Liver (tissue), 9 donors: Measurements from ENCODE around the gene XIAP. TPM values are rescaled to one million over a fixed set of nuclear protein-coding genes. Genes with fewer than 3 reads are reported as not detected.
"Not testable (repeated sequence)": the region's sequence is repeated elsewhere in the genome, so short reads cannot be mapped to it uniquely, and the experiment has no call there.

Source experiments
- DNase-seq: peaks from one replicate; pipeline ENCODE4 v3.0.0-alpha.2; 2017; ENCODE audit warnings: low spot score
- H3K27ac ChIP-seq, 2 donors: one replicate each; pipeline ENCODE4 v1.7.0; 2013; ENCODE audit warnings: inconsistent platforms in 2 of 2, low read length in 2 of 2, control low read depth in 1 of 2, low read depth in 1 of 2, mild to moderate bottlenecking in 1 of 2
- H3K27me3 ChIP-seq, 4 donors: one replicate each; pipeline versions ENCODE4 v1.6.1 to v1.7.0; 2013; ENCODE audit warnings: low read length in 3 of 4, inconsistent platforms in 1 of 4, mild to moderate bottlenecking in 1 of 4, moderate library complexity in 1 of 4; ENCODE audit not compliant: control insufficient read depth in 4 of 4, insufficient read depth in 4 of 4
- H3K36me3 ChIP-seq, 4 donors: one replicate each; pipeline versions ENCODE4 v1.6.1 to v1.7.0; 2013; ENCODE audit warnings: low read length in 3 of 4, mild to moderate bottlenecking in 3 of 4, low read depth in 1 of 4, moderate library complexity in 1 of 4; ENCODE audit not compliant: control insufficient read depth in 4 of 4, insufficient read depth in 3 of 4
- H3K4me1 ChIP-seq, 4 donors: one replicate each; pipeline versions ENCODE4 v1.6.1 to v1.7.0; 2013; ENCODE audit warnings: low read length in 3 of 4, mild to moderate bottlenecking in 3 of 4, moderate library complexity in 1 of 4; ENCODE audit not compliant: control insufficient read depth in 4 of 4, insufficient read depth in 4 of 4
- H3K4me3 ChIP-seq, 3 donors: one replicate each; pipeline versions ENCODE4 v1.6.1 to v1.7.0; 2013; ENCODE audit warnings: low read length in 3 of 3, control low read depth in 1 of 3, low read depth in 1 of 3, mild to moderate bottlenecking in 1 of 3
- H3K9ac ChIP-seq, 2 donors: one replicate each; pipeline ENCODE4 v1.7.0; 2013; ENCODE audit warnings: low read length in 2 of 2, mild to moderate bottlenecking in 2 of 2, moderate library complexity in 2 of 2, control low read depth in 1 of 2, low read depth in 1 of 2
- H3K9me3 ChIP-seq, 4 donors: one replicate each; pipeline versions ENCODE4 v1.6.1 to v1.7.0; 2013; ENCODE audit warnings: low read length in 3 of 4; ENCODE audit not compliant: control insufficient read depth in 4 of 4
- EGR1 ChIP-seq, 2 donors: IDR thresholded peaks; 2 replicates each; pipeline ENCODE4 v1.6.1; 2016 to 2018; ENCODE audit warnings: antibody characterized with exemption in 2 of 2, low read depth in 2 of 2
- FOXA1 ChIP-seq: IDR thresholded peaks from 2 replicates; pipeline ENCODE4 v1.6.1; 2016; ENCODE audit warnings: antibody characterized with exemption
- GABPA ChIP-seq, 2 donors: IDR thresholded peaks in 1 of 2; conservative IDR thresholded peaks in 1 of 2; 2 replicates each; pipeline ENCODE4 v1.6.1; 2016; ENCODE audit warnings: antibody characterized with exemption in 2 of 2, mild to moderate bottlenecking in 1 of 2, moderate library complexity in 1 of 2
- HNF4G ChIP-seq: IDR thresholded peaks from 2 replicates; pipeline ENCODE4 v1.6.1; 2016; ENCODE audit warnings: antibody characterized with exemption
- RXRA ChIP-seq, 2 donors: IDR thresholded peaks; 2 replicates each; pipeline ENCODE4 v1.6.1; 2017 to 2018; ENCODE audit warnings: antibody characterized with exemption in 2 of 2, mild to moderate bottlenecking in 1 of 2
- SP1 ChIP-seq: IDR thresholded peaks from 2 replicates; pipeline ENCODE4 v1.6.1; 2018; ENCODE audit warnings: antibody characterized with exemption, mild to moderate bottlenecking
- TAF1 ChIP-seq: conservative IDR thresholded peaks from 2 replicates; pipeline ENCODE4 v1.6.1; 2016; ENCODE audit warnings: antibody characterized with exemption, mild to moderate bottlenecking
- YY1 ChIP-seq: IDR thresholded peaks from 2 replicates; pipeline ENCODE4 v1.6.1; 2016; ENCODE audit warnings: antibody characterized with exemption, mild to moderate bottlenecking
- WGBS: extraction: QIAGEN DNeasy Blood & Tissue Kit; methylation state at CpG from one replicate; pipeline ENCODE4 v1.1.7; 2013; 5-methylcytosine and 5-hydroxymethylcytosine counted together
- polyA plus RNA-seq, 2 donors: library from polyadenylated mRNA; stranded (reverse) in 1 of 2; unstranded in 1 of 2; fragments of 200-250 nt in 1 of 2; fragments of >200 nt in 1 of 2; fragmentation: Nextera tagmentation in 1 of 2; extraction: Ambion mirVana in 1 of 2; gene quantifications; one replicate each; pipeline versions ENCODE4 v1.2.1 to v1.2.3, GENCODE V29; 2013 to 2015
- total RNA-seq, 2 donors: library from RNA; depleted of rRNA; stranded (reverse); fragments of >200 nt; gene quantifications; one replicate each; pipeline ENCODE4 v1.2.3, GENCODE V29; 2014
- TF ChIP-seq, protein P1 (sequence below): IDR thresholded peaks from 2 replicates; pipeline ENCODE4 v1.6.1; 2016; ENCODE audit warnings: antibody characterized with exemption
- TF ChIP-seq, protein P2 (sequence below): IDR thresholded peaks from 2 replicates; pipeline ENCODE4 v1.6.1; 2016; ENCODE audit warnings: antibody characterized with exemption
- TF ChIP-seq, protein P3 (sequence below): IDR thresholded peaks from 2 replicates; pipeline ENCODE4 v1.6.1; 2016; ENCODE audit warnings: antibody characterized with exemption
- donor health status: healthy.
- donor health status: healthy.
- donor health status: healthy.
- donor health status: healthy.
- donor health status: healthy.

The XIAP gene
- 10 to 100 TPM; 22.0 to 22.8 TPM for total RNA-seq
- 1 to 10 TPM; 7.8 to 9.1 TPM for polyA plus RNA-seq

DNA sequence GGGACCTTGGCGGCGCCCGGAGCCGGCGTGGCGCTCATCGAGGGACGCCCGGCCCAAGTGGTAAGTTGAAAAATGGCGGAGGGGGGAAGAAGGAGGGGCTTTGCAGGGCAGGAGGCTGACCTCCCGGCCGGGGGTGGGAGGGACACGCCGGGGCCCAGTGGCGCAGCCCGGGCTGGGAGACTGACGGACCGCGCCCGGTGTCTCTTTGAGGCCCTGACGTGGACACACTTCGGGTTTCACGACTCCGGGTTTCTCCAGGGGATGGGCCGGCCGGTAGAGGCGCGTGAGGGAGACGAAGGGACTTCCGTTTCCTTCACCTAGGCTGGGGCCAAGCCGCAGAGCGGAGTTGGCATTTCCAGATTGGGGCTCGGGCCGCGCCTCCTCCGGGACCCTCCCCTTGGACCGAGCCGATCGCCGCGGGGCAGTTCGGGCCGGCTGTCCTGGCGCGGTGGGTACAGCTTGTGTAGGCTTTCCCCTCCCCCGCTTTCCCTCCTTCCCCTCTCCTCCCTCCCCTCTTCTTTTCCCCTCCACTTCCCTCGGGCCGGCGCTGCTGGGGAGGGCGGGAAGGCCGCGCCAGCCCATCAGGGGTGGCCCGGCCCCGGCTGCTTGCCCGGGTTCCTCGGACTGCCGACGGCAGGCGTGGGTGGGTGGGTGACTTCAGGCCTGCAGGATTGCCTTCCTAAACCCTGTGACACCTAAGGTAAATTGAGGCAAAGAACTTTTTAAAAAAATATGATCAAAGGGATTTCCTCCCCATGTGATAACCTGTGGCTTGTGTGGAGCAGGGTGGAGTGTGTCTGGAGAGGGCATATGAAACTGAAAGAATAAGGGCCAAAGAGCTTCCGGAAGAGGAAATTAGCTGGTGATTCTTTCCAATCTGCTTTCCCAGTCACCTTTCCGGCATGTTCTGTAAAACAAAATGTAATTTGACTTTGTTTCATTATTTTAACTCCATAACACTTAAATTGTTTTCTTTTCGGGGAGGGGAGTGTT is at the start of gene XIAP:
TSS of gene XIAP (plus strand) at position 208 of the 993 bp plus-strand sequence. CDS start 25,610 bp downstream, outside the sequence.
- Histone ChIP-seq H3K9ac (peak within 1 kb of the TSS; percentile 47 to 97), H3K9me3 (no peaks in the 10 kb centered on the region), H3K4me1 (peaks cover 0 to 8% (median 4%) of the 10 kb centered on the region in 4 donors), H3K4me3 (peak within 1 kb of the TSS; percentile 59 to 84 (median 73)), H3K36me3 (no peaks in the 10 kb centered on the region), H3K27me3 (no peaks in the 10 kb centered on the region), H3K27ac (peak within 1 kb of the TSS; percentile 93 to 97)
- WGBS: under 1% methylated on average over 62 of the region's 62 CpGs
- DNase-seq: peak; percentile 78
- TF ChIP-seq SP1: no peak
- TF ChIP-seq, protein P1, sequence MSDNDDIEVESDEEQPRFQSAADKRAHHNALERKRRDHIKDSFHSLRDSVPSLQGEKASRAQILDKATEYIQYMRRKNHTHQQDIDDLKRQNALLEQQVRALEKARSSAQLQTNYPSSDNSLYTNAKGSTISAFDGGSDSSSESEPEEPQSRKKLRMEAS: peak; percentile 23
- TF ChIP-seq HNF4G: no peak
- peak; percentile 89 for TF ChIP-seq YY1
- peak; percentile 47 for TF ChIP-seq TAF1
- peak in 1 of 2 donors; percentile 10 for TF ChIP-seq EGR1 (IDR thresholded peaks at IDR 0.05; ENCODE audit: low read depth in 2 of 2)
- peak in 1 of 2 donors; percentile 40 for TF ChIP-seq GABPA (IDR thresholded peaks at IDR 0.05 in 1 of 2, conservative IDR thresholded peaks at IDR 0.05 in 1 of 2)

DNA sequence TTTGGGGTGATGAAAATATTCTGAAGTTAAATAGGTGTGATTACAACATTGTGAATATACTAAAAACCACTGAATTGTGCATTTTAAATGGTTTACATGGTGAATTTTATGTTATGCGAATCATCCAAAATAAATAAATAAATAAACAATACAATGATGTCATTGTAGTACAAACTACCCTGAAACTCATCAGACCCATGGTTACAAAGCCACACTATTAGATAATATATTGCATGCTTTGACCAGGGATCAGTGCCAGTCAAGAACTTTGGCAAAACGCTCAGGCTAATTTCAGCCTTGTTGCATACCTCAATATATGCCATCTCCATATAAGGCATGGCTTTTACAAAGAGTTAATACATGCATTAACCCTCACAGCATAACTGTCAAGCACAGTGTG is 45.5 kb upstream of the XIAP start:
- TF ChIP-seq FOXA1 (no peak), RXRA (IDR thresholded peaks at IDR 0.05) (no peak), EGR1 (IDR thresholded peaks at IDR 0.05; ENCODE audit: low read depth in 2 of 2) (no peak)
- TF ChIP-seq, protein P2, sequence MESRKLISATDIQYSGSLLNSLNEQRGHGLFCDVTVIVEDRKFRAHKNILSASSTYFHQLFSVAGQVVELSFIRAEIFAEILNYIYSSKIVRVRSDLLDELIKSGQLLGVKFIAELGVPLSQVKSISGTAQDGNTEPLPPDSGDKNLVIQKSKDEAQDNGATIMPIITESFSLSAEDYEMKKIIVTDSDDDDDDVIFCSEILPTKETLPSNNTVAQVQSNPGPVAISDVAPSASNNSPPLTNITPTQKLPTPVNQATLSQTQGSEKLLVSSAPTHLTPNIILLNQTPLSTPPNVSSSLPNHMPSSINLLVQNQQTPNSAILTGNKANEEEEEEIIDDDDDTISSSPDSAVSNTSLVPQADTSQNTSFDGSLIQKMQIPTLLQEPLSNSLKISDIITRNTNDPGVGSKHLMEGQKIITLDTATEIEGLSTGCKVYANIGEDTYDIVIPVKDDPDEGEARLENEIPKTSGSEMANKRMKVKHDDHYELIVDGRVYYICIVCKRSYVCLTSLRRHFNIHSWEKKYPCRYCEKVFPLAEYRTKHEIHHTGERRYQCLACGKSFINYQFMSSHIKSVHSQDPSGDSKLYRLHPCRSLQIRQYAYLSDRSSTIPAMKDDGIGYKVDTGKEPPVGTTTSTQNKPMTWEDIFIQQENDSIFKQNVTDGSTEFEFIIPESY: no peak
- TF ChIP-seq, protein P3, sequence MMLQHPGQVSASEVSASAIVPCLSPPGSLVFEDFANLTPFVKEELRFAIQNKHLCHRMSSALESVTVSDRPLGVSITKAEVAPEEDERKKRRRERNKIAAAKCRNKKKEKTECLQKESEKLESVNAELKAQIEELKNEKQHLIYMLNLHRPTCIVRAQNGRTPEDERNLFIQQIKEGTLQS: no peak
- Histone ChIP-seq H3K9me3 (no peaks in the 10 kb centered on the region), H3K9ac (no peak overlapping the region), H3K4me3 (no peak overlapping the region), H3K27ac (no peak overlapping the region), H3K36me3 (no peaks in the 10 kb centered on the region), H3K4me1 (no peaks in the 10 kb centered on the region), H3K27me3 (no peaks in the 10 kb centered on the region)
- WGBS: 88% methylated on average over 2 of the region's 2 CpGs
- no peak for DNase-seq

DNA sequence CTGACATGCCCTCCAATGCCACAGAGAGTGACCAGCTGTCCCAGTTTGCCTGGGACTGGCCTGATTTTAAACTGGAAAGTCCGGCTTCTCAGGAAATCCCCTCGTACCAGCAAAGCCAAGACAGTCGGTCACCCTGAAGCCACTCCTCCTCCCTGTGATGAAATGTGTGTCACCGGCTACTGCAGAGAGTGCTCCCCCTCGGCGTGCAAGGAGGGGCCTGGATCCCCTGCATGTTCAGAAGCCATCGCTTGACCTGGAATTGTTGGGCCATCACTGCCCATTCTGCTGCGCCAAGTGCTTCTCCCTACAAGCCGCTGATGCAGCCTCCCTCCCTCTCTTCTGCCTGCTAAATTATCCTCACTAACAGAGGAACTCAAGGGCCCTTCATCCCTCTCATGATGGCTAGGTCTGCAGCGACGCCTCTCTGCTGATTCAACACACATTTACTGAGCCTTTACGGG is 44.9 kb upstream of the XIAP start:
- H3K27me3 ChIP-seq, H3K4me1 ChIP-seq, H3K9ac ChIP-seq, H3K36me3 ChIP-seq, H3K4me3 ChIP-seq, H3K9me3 ChIP-seq, DNase-seq, H3K27ac ChIP-seq: not testable (repeated sequence)
- WGBS: 70% methylated on average over 12 of the region's 12 CpGs
